PC-9 (cell line): ENCODE measurements around the gene CAAP1. TPM values are rescaled to one million over a fixed set of nuclear protein-coding genes. Genes with fewer than 3 reads are reported as not detected.

Experiments
- BruUV-seq: library from RNA; stranded (reverse); fragments of 400-500 nt; replicated peaks from 2 replicates; lab custom pipeline; 2021; lab: Mats Ljungman, UMichigan
- CTCF ChIA-PET: fragments of 300-600 bp; sonication (Branson Sonifier 250); formaldehyde crosslinking; loops from one replicate; lab custom pipeline; 2022; ENCODE audit warnings: antibody characterized with exemption; lab: Charles Lee
- POLR2A ChIA-PET: fragments of 300-600 bp; sonication (Branson Sonifier 250); formaldehyde crosslinking; loops from one replicate; lab custom pipeline; 2022; ENCODE audit warnings: antibody characterized with exemption; ENCODE audit not compliant: unreplicated experiment; lab: Charles Lee
- DNase-seq, 2 experiments: peaks; one replicate each; pipeline versions ENCODE4 v3.0.0 to v3.0.0-alpha.2; 2015 to 2022; ENCODE audit warnings: mixed read lengths in 1 of 2
- H2AFZ ChIP-seq: fragments of 200-600 bp; sonication (generic); 2 replicates; pipeline ENCODE4 v1.8.1; 2017; ENCODE audit warnings: antibody characterized with exemption
- H3F3A ChIP-seq: fragments of 200-600 bp; sonication (generic); 2 replicates; pipeline ENCODE4 v1.8.1; 2017; ENCODE audit warnings: antibody characterized with exemption, mild to moderate bottlenecking, low read depth; ENCODE audit not compliant: insufficient read depth
- H3K27ac ChIP-seq: fragments of 200-600 bp; sonication (generic); 2 replicates; pipeline ENCODE4 v1.6.1; 2016; ENCODE audit warnings: mixed run types
- H3K27me3 ChIP-seq: fragments of 200-600 bp; sonication (generic); 2 replicates; pipeline ENCODE4 v1.6.1; 2016; ENCODE audit warnings: low read depth, mixed run types; ENCODE audit not compliant: insufficient read depth
- H3K36me3 ChIP-seq: fragments of 200-600 bp; sonication (generic); 2 replicates; pipeline ENCODE4 v1.6.1; 2016; ENCODE audit warnings: low read depth, mixed run types
- H3K4me1 ChIP-seq: fragments of 200-600 bp; sonication (generic); replicated peaks from 2 replicates; pipeline ENCODE4 v1.6.1; 2016; ENCODE audit warnings: mixed run types; ENCODE audit not compliant: insufficient read depth
- H3K4me2 ChIP-seq: fragments of 200-600 bp; sonication (generic); 2 replicates; pipeline ENCODE4 v1.6.1; 2017; ENCODE audit warnings: mixed run types
- H3K4me3 ChIP-seq: fragments of 200-600 bp; sonication (generic); 2 replicates; pipeline ENCODE4 v1.6.1; 2016; ENCODE audit warnings: mixed run types
- H3K79me2 ChIP-seq: fragments of 200-600 bp; sonication (generic); 2 replicates; pipeline ENCODE4 v1.6.1; 2017; ENCODE audit warnings: low read depth, mixed run types
- H3K9me2 ChIP-seq: fragments of 200-600 bp; sonication (generic); 2 replicates; pipeline ENCODE4 v1.8.1; 2017; ENCODE audit warnings: mild to moderate bottlenecking; ENCODE audit not compliant: insufficient read depth
- H3K9me3 ChIP-seq: fragments of 200-600 bp; sonication (generic); 2 replicates; pipeline ENCODE4 v1.8.1; 2016; ENCODE audit warnings: low read depth; ENCODE audit not compliant: insufficient read depth
- H4K20me1 ChIP-seq: fragments of 200-600 bp; sonication (generic); 2 replicates; pipeline ENCODE4 v1.8.1; 2017; ENCODE audit not compliant: insufficient read depth
- CTCF ChIP-seq: fragments of 200-600 bp; sonication (generic); conservative IDR thresholded peaks from 2 replicates; pipeline ENCODE4 v1.6.1; 2017; ENCODE audit warnings: mixed run types, antibody characterized with exemption, mild to moderate bottlenecking, moderate library complexity
- EZH2 ChIP-seq: fragments of 200-600 bp; sonication (generic); IDR thresholded peaks from 2 replicates; pipeline ENCODE4 v1.8.0; 2017; ENCODE audit warnings: antibody characterized with exemption, low read depth
- intact Hi-C: fragments of 100-400 bp; cut with micrococcal nuclease; formaldehyde crosslinking; loops from one replicate; pipeline ENCODE4 v1.10.0; 2022; ENCODE audit not compliant: unreplicated experiment
- total RNA-seq: library from RNA; stranded (reverse); gene quantifications from 2 replicates; pipeline ENCODE4 v1.2.3, GENCODE V29; 2021

CAAP1 gene
- total RNA-seq, 1 experiment from 2014 or later = 12.1 TPM

GRCh38 chr9:26863074-26863473, 29.5 kb downstream of the CAAP1 start:
- Histone ChIP-seq H3K9me2 (no peaks in the 10 kb centered on the region), H3K79me2 (no peaks in the 10 kb centered on the region), H3K4me3 (no peak overlapping the region), H3K9me3 (no peaks in the 10 kb centered on the region), H3K4me2 (no peak overlapping the region), H2AFZ (no peak overlapping the region), H3K27me3 (no peaks in the 10 kb centered on the region), H3K36me3 (no peaks in the 10 kb centered on the region), H3K4me1 (no peaks in the 10 kb centered on the region), H3K27ac (no peak overlapping the region), H4K20me1 (no peaks in the 10 kb centered on the region), H3F3A (no peaks in the 10 kb centered on the region)
- no TSS peak for BruUV-seq
- ChIA-PET CTCF (no interaction called here), POLR2A (no interaction called here)
- TF ChIP-seq EZH2 = no peak
- peak; percentile 45; the same call in 1 of the 2 replicates for TF ChIP-seq CTCF
- intact Hi-C loops = no loop called here
- no peak for DNase-seq

GRCh38 chr9:26856413-26857032, 36.1 kb downstream of the CAAP1 start:
- TF ChIP-seq CTCF = peak; percentile 67
- TF ChIP-seq EZH2 = no peak
- no peaks in the 10 kb centered on the region for H3F3A ChIP-seq
- no peaks in the 10 kb centered on the region for H3K9me3 ChIP-seq
- POLR2A ChIA-PET = no interaction called here
- no peaks in the 10 kb centered on the region for H3K27me3 ChIP-seq
- H3K9me2 ChIP-seq = no peaks in the 10 kb centered on the region
- CTCF ChIA-PET = interaction anchor here (0.5 kb wide), 1 partner anchor 452 kb away, joined by 3 read pairs; no protein-coding TSS in a partner anchor
- no peak overlapping the region for H3K4me3 ChIP-seq
- no peaks in the 10 kb centered on the region for H3K36me3 ChIP-seq
- intact Hi-C loops = loop anchor here (1.0 kb wide), 1 partner anchor 112 kb away; no protein-coding TSS in a partner anchor
- H3K79me2 ChIP-seq = no peaks in the 10 kb centered on the region
- H2AFZ ChIP-seq = no peak overlapping the region
- no peaks in the 10 kb centered on the region for H4K20me1 ChIP-seq
- H3K4me2 ChIP-seq = no peak overlapping the region
- no TSS peak for BruUV-seq
- H3K4me1 ChIP-seq = no peaks in the 10 kb centered on the region
- no peak overlapping the region for H3K27ac ChIP-seq
- peak in 1 of 2 experiments; percentile 37 for DNase-seq

- Histone ChIP-seq H3F3A (no peaks in the 10 kb centered on the region), H2AFZ (no peak overlapping the region), H3K4me3 (no peak overlapping the region), H3K9me3 (no peaks in the 10 kb centered on the region), H3K27me3 (no peaks in the 10 kb centered on the region), H3K36me3 (no peaks in the 10 kb centered on the region), H3K4me1 (no peaks in the 10 kb centered on the region), H3K4me2 (no peak overlapping the region), H3K79me2 (no peaks in the 10 kb centered on the region), H4K20me1 (0 out of 2 replicates have a peak, but pooled peaks cover 3% of the 10 kb centered on the region), H3K27ac (no peak overlapping the region), H3K9me2 (no peaks in the 10 kb centered on the region)
- DNase-seq = no peak
- BruUV-seq = no TSS peak
- intact Hi-C loops = no loop called here
- TF ChIP-seq CTCF (no peak), EZH2 (no peak)
- CTCF ChIA-PET = no interaction called here
- POLR2A ChIA-PET = no interaction called here
Observed at GRCh38 chr9:26850995-26851394, 41.6 kb downstream of the CAAP1 start.
